GM23248 (cell line): ENCODE measurements around the gene ATP5F1E. TPM values are rescaled to one million over a fixed set of nuclear protein-coding genes. Genes with fewer than 3 reads are reported as not detected.
"Not testable (repeated sequence)": the region's sequence is repeated elsewhere in the genome, so short reads cannot be mapped to it uniquely, and the experiment has no call there.

ENCODE experiments used
- DNase-seq: peaks from one replicate; pipeline ENCODE4 v3.0.0-alpha.2; 2015
- H2AFZ ChIP-seq: fragments of 200-600 bp; sonication (generic); 2 replicates; pipeline ENCODE4 v1.6.1; 2016; ENCODE audit warnings: antibody characterized with exemption
- H3F3A ChIP-seq: fragments of 200-600 bp; sonication (generic); 2 replicates; pipeline ENCODE4 v1.6.1; 2016; ENCODE audit warnings: mild to moderate bottlenecking, antibody characterized with exemption, mixed run types; ENCODE audit not compliant: insufficient read depth
- H3K27ac ChIP-seq: fragments of 200-600 bp; sonication (generic); 2 replicates; pipeline ENCODE4 v1.5.1; 2016; ENCODE audit warnings: mild to moderate bottlenecking
- H3K27me3 ChIP-seq: fragments of 200-600 bp; sonication (generic); replicated peaks from 2 replicates; pipeline ENCODE4 v1.6.1; 2016; ENCODE audit warnings: mild to moderate bottlenecking; ENCODE audit not compliant: insufficient read depth
- H3K36me3 ChIP-seq: fragments of 200-600 bp; sonication (generic); 2 replicates; pipeline ENCODE4 v1.6.1; 2016; ENCODE audit warnings: low read depth, mild to moderate bottlenecking
- H3K4me1 ChIP-seq: fragments of 200-600 bp; sonication (generic); 2 replicates; pipeline ENCODE4 v1.6.1; 2016; ENCODE audit warnings: mild to moderate bottlenecking; ENCODE audit not compliant: insufficient read depth
- H3K4me2 ChIP-seq: fragments of 200-600 bp; sonication (generic); one replicate; pipeline ENCODE4 v1.6.1; 2016; ENCODE audit warnings: mild to moderate bottlenecking; ENCODE audit not compliant: unreplicated experiment
- H3K4me3 ChIP-seq: fragments of 200-600 bp; sonication (generic); 2 replicates; pipeline ENCODE4 v1.5.1; 2016; ENCODE audit warnings: mild to moderate bottlenecking
- H3K79me2 ChIP-seq: fragments of 200-600 bp; sonication (generic); 2 replicates; pipeline ENCODE4 v1.6.1; 2016; ENCODE audit warnings: mild to moderate bottlenecking; ENCODE audit not compliant: insufficient read depth
- H3K9ac ChIP-seq: fragments of 200-600 bp; sonication (generic); 2 replicates; pipeline ENCODE4 v1.6.1; 2016; ENCODE audit warnings: mild to moderate bottlenecking
- H3K9me2 ChIP-seq: fragments of 200-600 bp; sonication (generic); 2 replicates; pipeline ENCODE4 v1.6.1; 2016; ENCODE audit warnings: mixed run types, mild to moderate bottlenecking, moderate library complexity; ENCODE audit not compliant: insufficient read depth
- H3K9me3 ChIP-seq: fragments of 200-600 bp; sonication (generic); one replicate; pipeline ENCODE4 v1.6.1; 2017; ENCODE audit warnings: low read depth
- H4K20me1 ChIP-seq: fragments of 200-600 bp; sonication (generic); 2 replicates; pipeline ENCODE4 v1.6.0; 2016; ENCODE audit not compliant: insufficient read depth
- EZH2 ChIP-seq: fragments of 200-600 bp; sonication (generic); IDR thresholded peaks from 2 replicates; pipeline ENCODE4 v1.6.1; 2018; ENCODE audit warnings: antibody characterized with exemption, mild to moderate bottlenecking; ENCODE audit not compliant: insufficient read depth, poor library complexity, severe bottlenecking
- EZH2phosphoT487 ChIP-seq: fragments of 200-600 bp; sonication (generic); IDR thresholded peaks from 2 replicates; pipeline ENCODE4 v1.6.1; 2018; ENCODE audit warnings: antibody characterized with exemption, moderate library complexity, mild to moderate bottlenecking, low read depth; ENCODE audit not compliant: insufficient read depth
- whole genome bisulfite sequencing, 2 experiments: methylation state at CpG; one replicate each; pipeline ENCODE4 v1.1.6; 2015 to 2017; ENCODE audit warnings: low lambda C conversion rate in 2 of 2, low coverage in 1 of 2; ENCODE audit errors: missing lambda C conversion rate in 2 of 2; 5-methylcytosine and 5-hydroxymethylcytosine counted together
- in situ Hi-C: fragments of 300-500 bp; cut with MboI; formaldehyde crosslinking; loops from 2 replicates; pipeline ENCODE4 v1.15.0; 2020
- polyA plus RNA-seq: library from polyadenylated mRNA; unstranded; fragments of >200 nt; fragmentation: Nextera tagmentation; extraction: Ambion mirVana; gene quantifications from 2 replicates; pipeline ENCODE4 v1.2.1, GENCODE V29; 2016
- total RNA-seq: library from RNA; depleted of rRNA; stranded (reverse); fragments of >200 nt; shearing (Covaris generic); gene quantifications from 2 replicates; pipeline ENCODE4 v1.2.3, GENCODE V29; 2014

The ATP5F1E gene
- total and polyA plus RNA-seq, 2 experiments from 2014 or later: 20.0 to 245 TPM

GRCh38 chr20:59013959-59014608 is 18.1 kb downstream of the ATP5F1E start:
- Histone ChIP-seq H3K4me1 (peaks cover 31% of the 10 kb centered on the region), H3K79me2 (no peaks in the 10 kb centered on the region), H3K4me2 (peak overlapping the region; percentile 60), H2AFZ (peak overlapping the region; percentile 71), H4K20me1 (no peaks in the 10 kb centered on the region), H3K27ac (peak overlapping the region; percentile 60), H3K36me3 (no peaks in the 10 kb centered on the region), H3K9me3 (no peaks in the 10 kb centered on the region), H3K9me2 (no peaks in the 10 kb centered on the region), H3F3A (peaks cover 19% of the 10 kb centered on the region), H3K4me3 (peak overlapping the region; percentile 23; the same call in 1 of the 2 replicates), H3K9ac (0 out of 2 replicates have a peak overlapping the region, but pooled peaks have one; percentile 36), H3K27me3 (no peaks in the 10 kb centered on the region)
- in situ Hi-C loops: loop anchor here (25.0 kb wide), 1 partner anchor 777 kb away; the partner anchor contains the start of gene ANKRD60
- no peak for TF ChIP-seq EZH2
- TF ChIP-seq EZH2phosphoT487: no peak
- WGBS, 2 experiments: 63% methylated on average over 13 of the region's 13 CpGs
- DNase-seq: peak; percentile 92

- Histone ChIP-seq H3K9me2 (no peaks in the 10 kb centered on the region), H3F3A (peaks cover 19% of the 10 kb centered on the region), H3K9ac (no peak overlapping the region), H3K9me3 (no peaks in the 10 kb centered on the region), H3K4me3 (no peak overlapping the region), H3K4me2 (no peak overlapping the region), H3K36me3 (no peaks in the 10 kb centered on the region), H3K27ac (peak overlapping the region; percentile 60), H2AFZ (no peak overlapping the region), H3K27me3 (no peaks in the 10 kb centered on the region), H4K20me1 (no peaks in the 10 kb centered on the region), H3K4me1 (peaks cover 31% of the 10 kb centered on the region), H3K79me2 (no peaks in the 10 kb centered on the region)
- DNase-seq: no peak
- no peak for TF ChIP-seq EZH2phosphoT487
- TF ChIP-seq EZH2: no peak
- WGBS, 2 experiments: 87 to 90% methylated on average over 17 of the region's 17 CpGs
- in situ Hi-C loops: loop anchor here (25.0 kb wide), 1 partner anchor 776 kb away; the partner anchor contains the start of gene ANKRD60
Observed at GRCh38 chr20:59013031-59013951, 18.8 kb downstream of the ATP5F1E start.

GRCh38 chr20:59011874-59012157 is 20.3 kb downstream of the ATP5F1E start:
- not testable (repeated sequence) for H3K79me2 ChIP-seq, H3K4me3 ChIP-seq, H3K9me3 ChIP-seq, H3K9ac ChIP-seq, H3K4me2 ChIP-seq, H3K27ac ChIP-seq, H4K20me1 ChIP-seq, H3K27me3 ChIP-seq, H3K9me2 ChIP-seq, DNase-seq, H3K36me3 ChIP-seq
- in situ Hi-C loops: loop anchor here (25.0 kb wide), 1 partner anchor 775 kb away; the partner anchor contains the start of gene ANKRD60
- WGBS, 2 experiments: 92 to 96% methylated on average over 3 of the region's 3 CpGs
- Histone ChIP-seq H3F3A (peaks cover 19% of the 10 kb centered on the region), H2AFZ (peak overlapping the region; percentile 73; the same call in 1 of the 2 replicates), H3K4me1 (peaks cover 28% of the 10 kb centered on the region)

GRCh38 chr20:59010995-59011873 is 20.9 kb downstream of the ATP5F1E start:
- Histone ChIP-seq H3K9me3 (no peaks in the 10 kb centered on the region), H3K27ac (peak overlapping the region; percentile 91), H3K36me3 (no peaks in the 10 kb centered on the region), H3K4me1 (peaks cover 26% of the 10 kb centered on the region), H4K20me1 (no peaks in the 10 kb centered on the region), H3K4me3 (no peak overlapping the region), H3K9ac (peak overlapping the region; percentile 50), H3K27me3 (no peaks in the 10 kb centered on the region), H3F3A (peaks cover 19% of the 10 kb centered on the region), H3K79me2 (peaks cover 6% of the 10 kb centered on the region), H2AFZ (peak overlapping the region; percentile 73), H3K9me2 (no peaks in the 10 kb centered on the region), H3K4me2 (peak overlapping the region; percentile 59)
- WGBS, 2 experiments: 40 to 46% methylated on average over 17 of the region's 17 CpGs
- peak; percentile 91 for DNase-seq
- TF ChIP-seq EZH2phosphoT487: no peak
- no peak for TF ChIP-seq EZH2
- in situ Hi-C loops: loop anchor here (25.0 kb wide), 1 partner anchor 774 kb away; the partner anchor contains the start of gene ANKRD60
